H9 (cell line): Measurements from ENCODE around the gene CLEC1A. TPM values are rescaled to one million over a fixed set of nuclear protein-coding genes. Genes with fewer than 3 reads are reported as not detected.

ENCODE experiments used
- DNase-seq: peaks from one replicate; pipeline ENCODE4 v3.0.0-alpha.2; 2017
- H2AFZ ChIP-seq: one replicate; pipeline ENCODE4 v1.6.1; 2013; ENCODE audit warnings: mild to moderate bottlenecking, low read length, control low read depth, moderate library complexity
- H2AK5ac ChIP-seq: 2 replicates; pipeline ENCODE4 v1.6.1; 2013; ENCODE audit warnings: low read length, control low read depth, mixed read lengths; ENCODE audit not compliant: insufficient read length
- H2BK120ac ChIP-seq: one replicate; pipeline ENCODE4 v1.6.1; 2013; ENCODE audit warnings: low read depth, mild to moderate bottlenecking, low read length, control low read depth, inconsistent platforms; ENCODE audit not compliant: poor library complexity, severe bottlenecking
- H2BK12ac ChIP-seq: 2 replicates; pipeline ENCODE4 v1.6.1; 2013; ENCODE audit warnings: low read length, control low read depth, mixed read lengths, low read depth; ENCODE audit not compliant: insufficient read length
- H2BK15ac ChIP-seq: 2 replicates; pipeline ENCODE4 v1.6.1; 2013; ENCODE audit warnings: low read depth, low read length, control low read depth
- H2BK20ac ChIP-seq: one replicate; pipeline ENCODE4 v1.6.1; 2013; ENCODE audit warnings: low read depth, mild to moderate bottlenecking, low read length, control low read depth, inconsistent platforms; ENCODE audit not compliant: poor library complexity, severe bottlenecking
- H2BK5ac ChIP-seq: 2 replicates; pipeline ENCODE4 v1.6.1; 2013; ENCODE audit warnings: low read length, control low read depth, mixed read lengths; ENCODE audit not compliant: insufficient read length
- H3K14ac ChIP-seq: 2 replicates; pipeline ENCODE4 v1.6.1; 2013; ENCODE audit warnings: low read length, control low read depth; ENCODE audit not compliant: insufficient read depth
- H3K18ac ChIP-seq: 2 replicates; pipeline ENCODE4 v1.6.1; 2013; ENCODE audit warnings: low read depth, mild to moderate bottlenecking, mixed read lengths, low read length, control low read depth; ENCODE audit not compliant: insufficient read length
- H3K23ac ChIP-seq: 2 replicates; pipeline ENCODE4 v1.6.1; 2013; ENCODE audit warnings: low read length, control low read depth, mixed read lengths, low read depth; ENCODE audit not compliant: insufficient read length
- H3K23me2 ChIP-seq: 2 replicates; pipeline ENCODE4 v1.6.1; 2013; ENCODE audit warnings: low read depth, mild to moderate bottlenecking, mixed read lengths, low read length, control low read depth; ENCODE audit not compliant: insufficient read length, poor library complexity, severe bottlenecking
- H3K27ac ChIP-seq: 2 replicates; pipeline ENCODE4 v1.5.1; 2013; ENCODE audit warnings: low read length, control low read depth, mixed read lengths, low read depth; ENCODE audit not compliant: insufficient read length
- H3K27me3 ChIP-seq: 2 replicates; pipeline ENCODE4 v1.6.1; 2013; ENCODE audit warnings: low read length, control low read depth, inconsistent platforms; ENCODE audit not compliant: insufficient read depth
- H3K4ac ChIP-seq: 2 replicates; pipeline ENCODE4 v1.6.1; 2013; ENCODE audit warnings: low read depth, mild to moderate bottlenecking, control low read depth, inconsistent platforms, low read length, moderate library complexity
- H3K4me1 ChIP-seq: 2 replicates; pipeline ENCODE4 v1.6.1; 2013; ENCODE audit warnings: low read length, control low read depth, inconsistent platforms; ENCODE audit not compliant: insufficient read depth
- H3K4me2 ChIP-seq: 2 replicates; pipeline ENCODE4 v1.6.1; 2013; ENCODE audit warnings: low read length, control low read depth, mixed read lengths; ENCODE audit not compliant: insufficient read length, insufficient read depth
- H3K56ac ChIP-seq: 2 replicates; pipeline ENCODE4 v1.6.1; 2013; ENCODE audit warnings: low read depth, mild to moderate bottlenecking, mixed read lengths, low read length, control low read depth; ENCODE audit not compliant: insufficient read length
- H3K79me1 ChIP-seq: 2 replicates; pipeline ENCODE4 v1.6.1; 2013; ENCODE audit warnings: low read depth, mild to moderate bottlenecking, moderate library complexity, low read length, control low read depth, inconsistent platforms; ENCODE audit not compliant: insufficient read depth, poor library complexity, severe bottlenecking
- H3K79me2 ChIP-seq: 2 replicates; pipeline ENCODE4 v1.6.1; 2013; ENCODE audit warnings: low read length, control low read depth, inconsistent platforms; ENCODE audit not compliant: insufficient read depth
- H3K9ac ChIP-seq: 2 replicates; pipeline ENCODE4 v1.6.1; 2013; ENCODE audit warnings: low read length, control low read depth, mixed read lengths; ENCODE audit not compliant: insufficient read length; ENCODE audit errors: extremely low read depth
- H3K9me3 ChIP-seq: one replicate; pipeline ENCODE4 v1.6.1; 2013; ENCODE audit warnings: low read depth, low read length, inconsistent platforms; ENCODE audit not compliant: control insufficient read depth
- H3T11ph ChIP-seq: one replicate; pipeline ENCODE4 v1.6.1; 2013; ENCODE audit warnings: mild to moderate bottlenecking, low read length, control low read depth, inconsistent platforms
- H4K20me1 ChIP-seq: one replicate; pipeline ENCODE4 v1.6.1; 2013; ENCODE audit not compliant: control insufficient read depth, insufficient read length, insufficient read depth
- H4K5ac ChIP-seq: 2 replicates; pipeline ENCODE4 v1.6.1; 2013; ENCODE audit warnings: low read depth, mild to moderate bottlenecking, mixed read lengths, low read length, control low read depth; ENCODE audit not compliant: insufficient read length
- H4K8ac ChIP-seq: replicated peaks from 2 replicates; pipeline ENCODE4 v1.6.1; 2013; ENCODE audit warnings: low read length, control low read depth, mixed read lengths, low read depth; ENCODE audit not compliant: insufficient read length
- H4K91ac ChIP-seq: 2 replicates; pipeline ENCODE4 v1.6.1; 2013; ENCODE audit warnings: low read depth, mild to moderate bottlenecking, moderate library complexity, mixed read lengths, low read length, control low read depth; ENCODE audit not compliant: insufficient read length
- H3K27ac Mint-ChIP-seq, 3 experiments: 2 replicates in 2 of 3; 3 replicates in 1 of 3; pipeline ENCODE4 v1.8.0; 2020 to 2021; ENCODE audit warnings: mixed read lengths in 3 of 3, mild to moderate bottlenecking in 1 of 3, moderate library complexity in 1 of 3
- H3K27me3 Mint-ChIP-seq: 2 replicates; pipeline ENCODE4 v1.8.0; 2021; ENCODE audit warnings: low read depth, mild to moderate bottlenecking, moderate library complexity, mixed read lengths
- H3K36me3 Mint-ChIP-seq, 3 experiments: 2 replicates in 2 of 3; 3 replicates in 1 of 3; pipeline ENCODE4 v1.8.0; 2020 to 2021; ENCODE audit warnings: low read depth in 3 of 3, mixed read lengths in 3 of 3; ENCODE audit not compliant: insufficient read depth in 1 of 3
- H3K4me1 Mint-ChIP-seq, 2 experiments: 2 replicates each; pipeline ENCODE4 v1.8.0; 2020; ENCODE audit warnings: mixed read lengths in 2 of 2
- H3K4me3 Mint-ChIP-seq, 2 experiments: 2 replicates in 1 of 2; 3 replicates in 1 of 2; pipeline ENCODE4 v1.8.0; 2020 to 2021; ENCODE audit warnings: mild to moderate bottlenecking in 2 of 2, mixed read lengths in 2 of 2, moderate library complexity in 1 of 2
- H3K9me3 Mint-ChIP-seq, 2 experiments: 2 replicates in 1 of 2; 3 replicates in 1 of 2; pipeline ENCODE4 v1.8.0; 2020; ENCODE audit warnings: mild to moderate bottlenecking in 2 of 2, mixed read lengths in 2 of 2, moderate library complexity in 1 of 2
- CTCF ChIP-seq: fragments of 200-600 bp; sonication (generic); conservative IDR thresholded peaks from 3 replicates; pipeline ENCODE4 v1.8.0; 2021; ENCODE audit warnings: antibody characterized with exemption, mild to moderate bottlenecking
- WGBS: extraction: QIAGEN DNeasy Blood & Tissue Kit; methylation state at CpG from one replicate; pipeline ENCODE4 v1.1.7; 2013; ENCODE audit warnings: missing lambda C conversion rate, low lambda C conversion rate, mixed read lengths; ENCODE audit not compliant: insufficient read length; ENCODE audit errors: extremely low coverage; 5-methylcytosine and 5-hydroxymethylcytosine counted together
- total RNA-seq: library from RNA; stranded (reverse); gene quantifications from 2 replicates; pipeline ENCODE4 v1.2.1, GENCODE V29; 2021

Gene CLEC1A
- total RNA-seq, 1 experiment from 2014 or later = not detected

GRCh38 chr12:10113920-10114319, 15.1 kb upstream of the CLEC1A start:
- no peaks in the 10 kb centered on the region for H3K4me1 Mint-ChIP-seq
- H3K9me3 Mint-ChIP-seq = peaks cover 7% of the 10 kb centered on the region in 2 experiments; a peak in 4 of 5 replicates
- Histone ChIP-seq H3K4me1 (no peaks in the 10 kb centered on the region), H4K8ac (no peak overlapping the region), H2AFZ (no peak overlapping the region), H3K79me1 (no peaks in the 10 kb centered on the region), H3K27me3 (no peaks in the 10 kb centered on the region), H3K27ac (no peak overlapping the region), H2AK5ac (no peak overlapping the region), H2BK12ac (no peak overlapping the region), H3K56ac (no peak overlapping the region), H3K23ac (no peak overlapping the region), H3K9me3 (no peaks in the 10 kb centered on the region), H2BK15ac (no peak overlapping the region), H3T11ph (no peak overlapping the region), H3K9ac (no peak overlapping the region), H3K4ac (no peak overlapping the region), H2BK20ac (no peak overlapping the region), H4K91ac (no peak overlapping the region), H4K20me1 (no peaks in the 10 kb centered on the region), H3K23me2 (no peaks in the 10 kb centered on the region), H3K14ac (no peak overlapping the region), H3K4me2 (no peak overlapping the region), H2BK120ac (no peak overlapping the region), H4K5ac (no peak overlapping the region), H2BK5ac (no peak overlapping the region), H3K18ac (no peak overlapping the region), H3K79me2 (no peaks in the 10 kb centered on the region)
- H3K27ac Mint-ChIP-seq = no peak overlapping the region
- no peak for TF ChIP-seq CTCF
- no CpG with 5 or more reads among the region's 1 CpG for WGBS
- peaks cover 3% of the 10 kb centered on the region; the same call in 1 of the 2 replicates for H3K27me3 Mint-ChIP-seq
- DNase-seq = no peak
- H3K36me3 Mint-ChIP-seq = peaks cover 0 to 18% (median 7%) of the 10 kb centered on the region in 3 experiments; a peak in 4 of 7 replicates
- no peak overlapping the region for H3K4me3 Mint-ChIP-seq
